Measurements from ENCODE around the gene RCOR2.

GRCh38 chr11:63910675-63911074 lies 6.3 kb downstream of the RCOR2 start:
- TF ChIP-seq CTCF (IDR thresholded peaks at IDR 0.05; ENCODE audit: poor library complexity, severe bottlenecking) (no peak), EZH2 (IDR thresholded peaks at IDR 0.05; ENCODE audit: borderline replicate concordance, insufficient read depth, low read length, poor library complexity, severe bottlenecking) (no peak), REST (IDR thresholded peaks at IDR 0.05; ENCODE audit: borderline replicate concordance) (no peak), RAD21 (conservative IDR thresholded peaks at IDR 0.05) (no peak), POLR2AphosphoS5 (IDR thresholded peaks at IDR 0.05) (no peak), SMC3 (conservative IDR thresholded peaks at IDR 0.05; ENCODE audit: poor library complexity) (no peak), EP300 (conservative IDR thresholded peaks at IDR 0.05; ENCODE audit: poor library complexity, severe bottlenecking) (no peak), MXI1 (conservative IDR thresholded peaks at IDR 0.05; ENCODE audit: poor library complexity, severe bottlenecking) (no peak), TAF1 (IDR thresholded peaks at IDR 0.05; ENCODE audit: low read depth) (no peak)

Data from neural cell (in vitro differentiated cells).